Central memory CD4-positive, alpha-beta T cell (primary cell): ENCODE results near the gene MYF5.

Experiments used
- DNase-seq: peaks from one replicate; pipeline ENCODE4 v3.0.0; 2022

The MYF5 gene

GRCh38 chr12:80708259-80708974 lies 8.3 kb upstream of the MYF5 start:
- no peak for DNase-seq

- no peak for DNase-seq
Measured at GRCh38 chr12:80708975-80709328, 7.8 kb upstream of the MYF5 start.

GRCh38 chr12:80709811-80710726 lies 6.6 kb upstream of the MYF5 start:
- no peak for DNase-seq

- DNase-seq = no peak
Measured at GRCh38 chr12:80710727-80711449, 5.8 kb upstream of the MYF5 start.

- DNase-seq = no peak
Measured at GRCh38 chr12:80711866-80712265, 4.8 kb upstream of the MYF5 start.

- DNase-seq = no peak
Measured at GRCh38 chr12:80712866-80713265, 3.8 kb upstream of the MYF5 start.

GRCh38 chr12:80713419-80713818 lies 3.3 kb upstream of the MYF5 start:
- DNase-seq = no peak

- no peak for DNase-seq
Measured at GRCh38 chr12:80714055-80714454, 2.7 kb upstream of the MYF5 start.

- no peak for DNase-seq
Measured at GRCh38 chr12:80714846-80715245, 1.9 kb upstream of the MYF5 start.

GRCh38 chr12:80715713-80716249 lies 931 bp upstream of the MYF5 start:
- no peak for DNase-seq

- DNase-seq = no peak
Measured at GRCh38 chr12:80717856-80718255, 1.1 kb downstream of the MYF5 start.

- DNase-seq = no peak
Measured at GRCh38 chr12:80720516-80720915, 3.8 kb downstream of the MYF5 start.

- DNase-seq = no peak
Measured at GRCh38 chr12:80721326-80721725, 4.6 kb downstream of the MYF5 start.

GRCh38 chr12:80745851-80746505 lies 29.3 kb downstream of the MYF5 start:
- DNase-seq = no peak

- no peak for DNase-seq
Measured at GRCh38 chr12:80747800-80748199, 31.1 kb downstream of the MYF5 start.

GRCh38 chr12:80749456-80749855 lies 32.7 kb downstream of the MYF5 start:
- no peak for DNase-seq

- no peak for DNase-seq
Measured at GRCh38 chr12:80752464-80752863, 35.8 kb downstream of the MYF5 start.

GRCh38 chr12:80754274-80754673 lies 37.6 kb downstream of the MYF5 start:
- no peak for DNase-seq

- DNase-seq = no peak
Measured at GRCh38 chr12:80756875-80757274, 40.2 kb downstream of the MYF5 start.

GRCh38 chr12:80761838-80762237 lies 45.1 kb downstream of the MYF5 start:
- no peak for DNase-seq

GRCh38 chr12:80763874-80764273 lies 47.2 kb downstream of the MYF5 start:
- no peak for DNase-seq

- no peak for DNase-seq
Measured at GRCh38 chr12:80766210-80766609, 49.5 kb downstream of the MYF5 start.

GRCh38 chr12:80766897-80767296 lies 50.2 kb downstream of the MYF5 start:
- DNase-seq = no peak
